A549 (cell line): Measurements from ENCODE around the gene LAMA1. TPM values are rescaled to one million over a fixed set of nuclear protein-coding genes. Genes with fewer than 3 reads are reported as not detected.

Experiments
- ATAC-seq, 2 experiments: fragments of 200-7000 bp in 1 of 2; fragments of >200 bp in 1 of 2; cut with Nextera tagmentation in 1 of 2; cut with Tn5 transposase in 1 of 2; 3 replicates each; pipeline versions ENCODE4 v1.8.0 to v1.9.1; 2018 to 2020; ENCODE audit warnings: mild to moderate bottlenecking in 1 of 2, moderate library complexity in 1 of 2
- CTCF ChIA-PET: fragments of 300-600 bp; sonication (Branson Sonifier 250); formaldehyde crosslinking; extraction: SDS; loops from one replicate; lab custom pipeline; 2021; ENCODE audit warnings: antibody characterized with exemption, inconsistent platforms; lab: Yijun Ruan, JAX
- POLR2A ChIA-PET: fragments of 350-600 bp; formaldehyde crosslinking; extraction: SDS; loops from one replicate; lab custom pipeline; 2021; ENCODE audit warnings: antibody characterized with exemption, inconsistent platforms; lab: Yijun Ruan, JAX
- DNase-seq, 2 experiments: peaks; one replicate each; pipeline versions ENCODE4 v3.0.0 to v3.0.0-alpha.2; 2011 to 2016; ENCODE audit warnings: low read depth in 1 of 2, low spot score in 1 of 2
- FAIRE-seq: peaks from 2 replicates; lab custom pipeline; 2011; peaks lifted over from hg19 to GRCh38; lab: Jason Lieb, UNC
- H3K27ac ChIP-seq, 2 experiments: fragments of >200 bp; sonication (Bioruptor Twin); formaldehyde crosslinking; 3 replicates each; pipeline ENCODE4 v1.5.1; 2016 to 2017
- H3K4me1 ChIP-seq: fragments of >200 bp; sonication (Bioruptor Twin); formaldehyde crosslinking; 3 replicates; pipeline ENCODE4 v1.6.1; 2016
- H3K4me2 ChIP-seq: fragments of >200 bp; sonication (Bioruptor Twin); formaldehyde crosslinking; 3 replicates; pipeline ENCODE4 v1.6.1; 2016
- H3K4me3 ChIP-seq: fragments of >200 bp; sonication (Bioruptor Twin); formaldehyde crosslinking; 3 replicates; pipeline ENCODE4 v1.5.1; 2016
- H3K9me3 ChIP-seq: fragments of >200 bp; sonication (Bioruptor Twin); formaldehyde crosslinking; 3 replicates; pipeline ENCODE4 v1.6.1; 2016
- BCL3 ChIP-seq: fragments of >200 bp; sonication (Bioruptor Twin); formaldehyde crosslinking; IDR thresholded peaks from 3 replicates; pipeline ENCODE4 v1.6.1; 2016
- BHLHE40 ChIP-seq: IDR thresholded peaks from 2 replicates; pipeline ENCODE4 v1.6.1; 2012; ENCODE audit warnings: low read depth, low read length, inconsistent platforms
- CBX2 ChIP-seq: fragments of 200-600 bp; sonication (generic); IDR thresholded peaks from 2 replicates; pipeline ENCODE4 v1.6.1; 2016; ENCODE audit warnings: low read depth, mild to moderate bottlenecking, borderline replicate concordance
- CEBPB ChIP-seq, 2 experiments: fragments of >200 bp in 1 of 2; sonication (Bioruptor Twin) in 1 of 2; formaldehyde crosslinking in 1 of 2; IDR thresholded peaks; 2 replicates each; pipeline ENCODE4 v1.6.1; 2012 to 2016
- CTCF ChIP-seq: fragments of >200 bp; sonication (Bioruptor Twin); formaldehyde crosslinking; IDR thresholded peaks from 3 replicates; pipeline ENCODE4 v1.5.1; 2016
- E2F6 ChIP-seq: IDR thresholded peaks from 2 replicates; pipeline ENCODE4 v1.6.1; 2012; ENCODE audit warnings: low read depth, borderline replicate concordance
- EHF ChIP-seq: fragments of 250-450 bp; sonication (Bioruptor Pico); IDR thresholded peaks from 2 replicates; pipeline ENCODE4 v1.5.0; 2020; ENCODE audit warnings: mild to moderate bottlenecking
- EHMT2 ChIP-seq: fragments of 200-600 bp; sonication (generic); IDR thresholded peaks from 2 replicates; pipeline ENCODE4 v1.6.1; 2016; ENCODE audit warnings: antibody characterized with exemption, low read depth, mild to moderate bottlenecking, moderate library complexity
- EP300 ChIP-seq, 2 experiments: fragments of >200 bp; sonication (Bioruptor Twin); formaldehyde crosslinking; IDR thresholded peaks; 2 replicates in 1 of 2; 3 replicates in 1 of 2; pipeline ENCODE4 v1.6.1; 2016 to 2017
- ESRRA ChIP-seq: fragments of 150-350 bp; IDR thresholded peaks from 2 replicates; pipeline ENCODE4 v1.6.1; 2014; ENCODE audit warnings: mild to moderate bottlenecking, low read length, borderline replicate concordance
- FOSB ChIP-seq: fragments of 250-450 bp; sonication (Bioruptor Pico); IDR thresholded peaks from 2 replicates; pipeline ENCODE4 v1.5.0; 2020; ENCODE audit warnings: mild to moderate bottlenecking, moderate library complexity
- FOSL2 ChIP-seq, 2 experiments: fragments of 450-650 bp in 1 of 2; fragments of >200 bp in 1 of 2; sonication (Bioruptor Twin) in 1 of 2; formaldehyde crosslinking; IDR thresholded peaks; 2 replicates each; pipeline versions ENCODE4 v1.5.0 to v1.6.1; 2016 to 2020; ENCODE audit warnings: mild to moderate bottlenecking in 1 of 2, moderate library complexity in 1 of 2
- FOXS1 ChIP-seq: fragments of 250-450 bp; sonication (Bioruptor Pico); IDR thresholded peaks from 2 replicates; pipeline ENCODE4 v1.5.0; 2020; ENCODE audit warnings: mild to moderate bottlenecking, moderate library complexity
- GATA3 ChIP-seq: IDR thresholded peaks from 2 replicates; pipeline ENCODE4 v1.6.1; 2012; ENCODE audit warnings: borderline replicate concordance
- JUN ChIP-seq, 2 experiments: fragments of >200 bp; sonication (Bioruptor Twin); formaldehyde crosslinking; IDR thresholded peaks; 2 replicates in 1 of 2; 3 replicates in 1 of 2; pipeline ENCODE4 v1.6.1; 2016 to 2017
- JUNB ChIP-seq: fragments of >200 bp; sonication (Bioruptor Twin); formaldehyde crosslinking; IDR thresholded peaks from 2 replicates; pipeline ENCODE4 v1.6.1; 2016
- MAZ ChIP-seq: fragments of 150-350 bp; IDR thresholded peaks from 2 replicates; pipeline ENCODE4 v1.6.1; 2014; ENCODE audit warnings: antibody characterized with exemption, low read depth, low read length, borderline replicate concordance
- NR3C1 ChIP-seq: fragments of >200 bp; sonication (Bioruptor Twin); formaldehyde crosslinking; IDR thresholded peaks from 3 replicates; pipeline ENCODE4 v1.6.1; 2017
- PHF8 ChIP-seq: fragments of 200-600 bp; sonication (generic); IDR thresholded peaks from 2 replicates; pipeline ENCODE4 v1.6.1; 2016; ENCODE audit warnings: low read depth, mild to moderate bottlenecking, antibody characterized with exemption, moderate library complexity, borderline replicate concordance
- POLR2AphosphoS2 ChIP-seq: conservative IDR thresholded peaks from 2 replicates; pipeline ENCODE4 v1.6.1; 2012; ENCODE audit warnings: low read length, improper control_type of control experiment, inconsistent platforms
- RARB ChIP-seq: fragments of 250-450 bp; sonication (Bioruptor Pico); IDR thresholded peaks from 2 replicates; pipeline ENCODE4 v1.8.0; 2021; ENCODE audit warnings: mild to moderate bottlenecking, moderate library complexity
- REST ChIP-seq: fragments of 200-600 bp; sonication (generic); IDR thresholded peaks from 2 replicates; pipeline ENCODE4 v1.6.1; 2016; ENCODE audit warnings: antibody characterized with exemption, mild to moderate bottlenecking, moderate library complexity
- RFX5 ChIP-seq: fragments of 450-650 bp; IDR thresholded peaks from 2 replicates; pipeline ENCODE4 v1.7.1; 2014; ENCODE audit warnings: antibody characterized with exemption, mild to moderate bottlenecking, moderate library complexity
- USF2 ChIP-seq: fragments of 450-650 bp; IDR thresholded peaks from 2 replicates; pipeline ENCODE4 v1.6.1; 2014; ENCODE audit warnings: antibody characterized with exemption
- ZFP36 ChIP-seq: fragments of 450-650 bp; IDR thresholded peaks from 2 replicates; pipeline ENCODE4 v1.6.1; 2014; ENCODE audit warnings: borderline replicate concordance; ENCODE audit not compliant: partially characterized antibody
- ZNF302 ChIP-seq: fragments of 250-450 bp; sonication (Bioruptor Pico); IDR thresholded peaks from 2 replicates; pipeline ENCODE4 v1.9.0; 2021; ENCODE audit warnings: inconsistent platforms, mild to moderate bottlenecking, moderate library complexity
- WGBS: methylation state at CpG from one replicate; pipeline ENCODE4 v1.1.6; 2017; ENCODE audit errors: missing lambda C conversion rate; 5-methylcytosine and 5-hydroxymethylcytosine counted together
- polyA plus RNA-seq, 4 experiments: library from polyadenylated mRNA; depleted of rRNA in 3 of 4; stranded (reverse); fragments of >200 nt; fragmentation: RNase III in 1 of 4; extraction: RNeasy Plus Mini Kit Qiagen cat#74134 plus additional on column Dnase treatment in 1 of 4; gene quantifications; 2 replicates in 3 of 4; 3 replicates in 1 of 4; pipeline ENCODE4 v1.2.3, GENCODE V29; 2011 to 2017

Gene LAMA1
- polyA plus RNA-seq, 2 of the 4 experiments (the other 2 are of a cell fraction), result 0.05 to 0.06 TPM

GRCh38 chr18:7072593-7072992, 45.0 kb downstream of the LAMA1 start:
- ChIA-PET CTCF (no interaction called here), POLR2A (no interaction called here)
- TF ChIP-seq JUNB (no peak), FOSL2 (IDR thresholded peaks at IDR 0.05) (no peak), FOSL2 (CRISPR knock-in tag; IDR thresholded peaks at IDR 0.05) (no peak), EP300 (IDR thresholded peaks at IDR 0.05) (no peak), EHF (CRISPR knock-in tag) (no peak), EHMT2 (no peak), BCL3 (no peak), REST (no peak), ESRRA (no peak), FOXS1 (no peak), PHF8 (no peak), ZNF302 (no peak), RARB (no peak)
- no peak for FAIRE-seq
- WGBS, result 50% methylated on average over 6 of the region's 8 CpGs
- Histone ChIP-seq H3K27ac (no peak overlapping the region), H3K9me3 (no peaks in the 10 kb centered on the region), H3K4me1 (no peaks in the 10 kb centered on the region), H3K4me2 (no peak overlapping the region), H3K4me3 (no peak overlapping the region)
- no peak for ATAC-seq
- no peak for DNase-seq

- no peak for FAIRE-seq
- H3K4me2 ChIP-seq, result no peak overlapping the region
- no peak overlapping the region for H3K27ac ChIP-seq
- H3K9me3 ChIP-seq, result no peaks in the 10 kb centered on the region
- 61% methylated on average over 2 of the region's 2 CpGs for WGBS
- no peak for ATAC-seq
- DNase-seq, result no peak
- no peak for TF ChIP-seq JUNB
- TF ChIP-seq ZFP36, result no peak
- no peak for TF ChIP-seq CTCF
- no peak for TF ChIP-seq FOSB
- no peak for TF ChIP-seq GATA3
- no peak for TF ChIP-seq CBX2
- no peak for TF ChIP-seq E2F6
- TF ChIP-seq NR3C1, result no peak
- TF ChIP-seq RFX5, result no peak
- no peak for TF ChIP-seq USF2
- no peak for TF ChIP-seq JUN (IDR thresholded peaks at IDR 0.05)
- no peak for TF ChIP-seq BHLHE40
- no peak for TF ChIP-seq POLR2AphosphoS2
- no peak for TF ChIP-seq CEBPB (IDR thresholded peaks at IDR 0.05)
- no peak for TF ChIP-seq MAZ
- no peak for TF ChIP-seq ESRRA
- no peaks in the 10 kb centered on the region for H3K4me1 ChIP-seq
- ChIA-PET CTCF (no interaction called here), POLR2A (no interaction called here)
- H3K4me3 ChIP-seq, result no peak overlapping the region
Measured at GRCh38 chr18:7071600-7071999, 46.0 kb downstream of the LAMA1 start.
